HG03095 (cell line): ENCODE data around the gene GNRHR.
"Not testable (repeated sequence)": the region's sequence is repeated elsewhere in the genome, so short reads cannot be mapped to it uniquely, and the experiment has no call there.

Source experiments
- ATAC-seq: cut with Tn5 transposase; IDR thresholded peaks from one replicate; pipeline ENCODE4 v1.9.1; 2021; ENCODE audit warnings: moderate library complexity; ENCODE audit not compliant: unreplicated experiment

The GNRHR gene

GRCh38 chr4:67730511-67730910, 23.7 kb downstream of the GNRHR start:
- ATAC-seq: not testable (repeated sequence)

- no peak for ATAC-seq
Observed at GRCh38 chr4:67727124-67727850, 26.9 kb downstream of the GNRHR start.

- no peak for ATAC-seq
Observed at GRCh38 chr4:67725981-67726380, 28.2 kb downstream of the GNRHR start.

GRCh38 chr4:67725132-67725531, 29.1 kb downstream of the GNRHR start:
- no peak for ATAC-seq

GRCh38 chr4:67723949-67724348, 30.2 kb downstream of the GNRHR start:
- ATAC-seq: no peak

- no peak for ATAC-seq
Observed at GRCh38 chr4:67723341-67723740, 30.8 kb downstream of the GNRHR start.

GRCh38 chr4:67721770-67722597, 32.2 kb downstream of the GNRHR start:
- ATAC-seq: no peak

GRCh38 chr4:67721315-67721769, 32.8 kb downstream of the GNRHR start:
- no peak for ATAC-seq

GRCh38 chr4:67719953-67720617, 34.1 kb downstream of the GNRHR start:
- no peak for ATAC-seq

- ATAC-seq: no peak
Observed at GRCh38 chr4:67718848-67719247, 35.3 kb downstream of the GNRHR start.

GRCh38 chr4:67717586-67717985, 36.6 kb downstream of the GNRHR start:
- ATAC-seq: no peak

GRCh38 chr4:67714955-67715354, 39.2 kb downstream of the GNRHR start:
- no peak for ATAC-seq

GRCh38 chr4:67714248-67714583, 40.0 kb downstream of the GNRHR start:
- ATAC-seq: peak; percentile 65

GRCh38 chr4:67713529-67714247, 40.5 kb downstream of the GNRHR start:
- ATAC-seq: no peak

GRCh38 chr4:67712650-67713528, 41.3 kb downstream of the GNRHR start:
- no peak for ATAC-seq

GRCh38 chr4:67712000-67712625, 42.1 kb downstream of the GNRHR start:
- ATAC-seq: no peak

GRCh38 chr4:67706682-67707081, 47.5 kb downstream of the GNRHR start:
- ATAC-seq: not testable (repeated sequence)

GRCh38 chr4:67704843-67705242, 49.3 kb downstream of the GNRHR start:
- ATAC-seq: no peak

- ATAC-seq: no peak
Observed at GRCh38 chr4:67702166-67702565, 52.0 kb downstream of the GNRHR start.

GRCh38 chr4:67701517-67701850, 52.7 kb downstream of the GNRHR start:
- no peak for ATAC-seq
